Activated CD8-positive, alpha-beta memory T cell treated with anti-CD3 and anti-CD28 coated beads for 1 hour (primary cell): ENCODE results near the gene KRT33A.
"Not testable (repeated sequence)": the region's sequence is repeated elsewhere in the genome, so short reads cannot be mapped to it uniquely, and the experiment has no call there.

Experiments
- DNase-seq, 2 donors: peaks; one replicate each; pipeline ENCODE4 v3.0.0-alpha.2; 2020; ENCODE audit warnings: low read depth in 1 of 2; ENCODE audit errors: extremely low read depth in 1 of 2

Gene KRT33A

DNA sequence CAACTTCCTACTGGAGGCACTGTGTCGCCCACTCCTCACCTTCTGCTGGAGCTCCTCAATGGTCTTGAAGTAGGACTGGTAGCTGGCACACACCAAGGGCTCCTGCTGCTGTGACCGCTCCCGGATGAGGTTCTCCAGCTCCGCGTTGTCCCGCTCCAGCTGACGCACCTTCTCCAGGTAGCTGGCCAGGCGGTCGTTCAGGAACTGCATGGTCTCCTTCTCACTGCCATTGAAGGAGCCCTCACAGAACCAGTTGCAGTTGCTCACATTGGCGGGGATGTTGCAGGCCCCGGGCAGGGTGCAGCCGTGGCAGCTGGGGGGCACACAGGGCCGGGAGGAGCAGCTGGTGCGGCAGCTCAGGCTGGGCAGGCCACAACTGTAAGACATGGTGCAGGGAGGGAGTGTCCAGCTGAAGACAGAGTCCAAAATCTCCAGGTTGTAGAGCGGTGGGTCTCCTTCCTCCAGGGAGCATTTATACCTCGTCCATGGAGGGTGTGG lies at the start of gene KRT33A:
Gene KRT33A, minus strand, starts transcription at position 448 of the 498 bp plus-strand sequence. Its CDS starts 61 bp downstream, at position 387.
- not testable (repeated sequence) for DNase-seq

DNA sequence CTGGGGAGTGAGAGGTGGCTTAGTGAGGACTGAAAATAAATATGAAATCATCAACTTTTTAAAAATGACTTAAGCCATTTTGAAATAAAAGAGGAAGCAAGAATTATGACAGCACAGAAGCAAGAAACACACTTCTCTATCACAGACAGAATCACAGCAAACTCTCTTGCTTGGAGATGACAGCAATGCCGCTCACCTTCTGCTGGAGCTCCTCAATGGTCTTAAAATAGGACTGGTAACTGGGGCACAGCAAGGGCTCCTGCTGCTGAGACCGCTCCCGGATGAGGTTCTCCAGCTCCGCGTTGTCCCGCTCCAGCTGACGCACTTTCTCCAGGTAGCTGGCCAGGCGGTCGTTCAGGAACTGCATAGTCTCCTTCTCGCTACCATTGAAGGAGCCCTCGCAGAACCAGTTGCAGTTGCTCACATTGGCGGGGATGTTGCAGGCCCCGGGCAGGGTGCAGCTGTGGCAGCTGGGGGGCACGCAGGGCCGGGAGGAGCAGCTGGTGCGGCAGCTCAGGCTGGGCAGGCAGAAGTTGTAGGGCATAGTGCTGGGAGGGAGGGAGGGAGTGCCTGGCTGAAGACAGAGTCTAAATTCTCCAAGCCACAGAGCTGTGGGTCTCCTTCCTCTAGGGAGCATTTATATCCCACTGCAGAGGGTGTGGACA lies 46.5 kb upstream of the KRT33A start, which contains the start of gene KRT31:
Gene KRT31, minus strand, starts transcription at position 613 of the 665 bp plus-strand sequence. Its CDS starts 69 bp downstream, at position 544.
- no peak for DNase-seq

DNA sequence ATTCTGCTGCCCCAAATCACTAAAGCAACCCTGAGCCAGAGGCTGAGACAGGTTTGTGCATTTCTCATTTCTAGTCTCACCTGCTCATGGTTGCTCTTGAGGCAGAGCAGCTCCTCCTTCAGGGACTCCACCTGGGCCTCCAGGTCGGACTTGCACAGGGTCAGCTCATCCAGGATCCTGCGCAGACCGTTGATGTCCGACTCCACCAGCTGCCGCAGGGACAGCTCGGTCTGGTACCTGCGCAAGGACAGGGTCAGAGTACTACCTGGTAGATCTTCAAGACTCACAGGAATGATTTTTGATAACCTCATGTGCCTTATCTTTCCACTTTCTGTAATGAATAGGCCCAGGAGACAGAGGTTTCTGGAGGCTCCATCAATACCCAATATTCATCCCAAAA lies 45.7 kb upstream of the KRT33A start:
- no peak for DNase-seq

DNA sequence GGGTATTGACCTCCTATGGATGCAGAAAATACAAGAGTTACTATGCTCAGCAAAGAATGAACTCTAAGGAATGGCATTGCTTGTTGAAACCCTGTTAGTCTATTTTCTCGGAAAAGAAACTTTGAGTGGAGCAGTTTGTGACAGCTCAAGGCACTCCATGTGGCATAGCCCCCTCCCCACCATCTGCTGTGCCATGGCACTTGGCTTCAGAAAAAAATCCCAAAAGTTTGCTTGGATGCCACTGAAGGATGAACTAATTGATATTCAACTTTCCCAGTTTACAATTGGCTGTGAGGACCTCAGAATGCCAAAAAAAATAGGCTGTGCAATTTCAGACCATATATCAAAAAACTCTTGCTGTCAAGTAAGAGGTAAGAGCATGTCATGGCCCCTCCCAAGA lies 45.0 kb upstream of the KRT33A start:
- DNase-seq = no peak

DNA sequence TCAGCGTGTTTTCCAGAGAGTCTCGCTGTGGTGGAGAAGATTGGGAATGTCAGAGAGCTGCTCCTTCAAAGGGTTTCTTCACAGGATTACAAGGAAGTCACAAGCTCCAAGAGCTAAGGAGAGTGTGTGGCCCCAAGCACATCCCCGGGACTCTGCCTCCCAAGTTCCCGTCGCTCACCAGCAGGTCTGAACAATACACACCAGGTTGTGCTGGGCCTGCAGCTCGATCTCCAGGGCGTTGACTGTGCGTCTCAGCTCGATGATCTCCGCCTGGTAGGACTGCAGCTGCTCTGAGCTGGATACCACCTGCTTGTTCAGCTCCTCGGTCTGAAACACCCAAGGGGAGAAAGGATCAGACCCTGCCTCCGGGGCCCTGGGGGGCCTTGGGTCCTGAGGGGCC lies 44.4 kb upstream of the KRT33A start:
- not testable (repeated sequence) for DNase-seq

DNA sequence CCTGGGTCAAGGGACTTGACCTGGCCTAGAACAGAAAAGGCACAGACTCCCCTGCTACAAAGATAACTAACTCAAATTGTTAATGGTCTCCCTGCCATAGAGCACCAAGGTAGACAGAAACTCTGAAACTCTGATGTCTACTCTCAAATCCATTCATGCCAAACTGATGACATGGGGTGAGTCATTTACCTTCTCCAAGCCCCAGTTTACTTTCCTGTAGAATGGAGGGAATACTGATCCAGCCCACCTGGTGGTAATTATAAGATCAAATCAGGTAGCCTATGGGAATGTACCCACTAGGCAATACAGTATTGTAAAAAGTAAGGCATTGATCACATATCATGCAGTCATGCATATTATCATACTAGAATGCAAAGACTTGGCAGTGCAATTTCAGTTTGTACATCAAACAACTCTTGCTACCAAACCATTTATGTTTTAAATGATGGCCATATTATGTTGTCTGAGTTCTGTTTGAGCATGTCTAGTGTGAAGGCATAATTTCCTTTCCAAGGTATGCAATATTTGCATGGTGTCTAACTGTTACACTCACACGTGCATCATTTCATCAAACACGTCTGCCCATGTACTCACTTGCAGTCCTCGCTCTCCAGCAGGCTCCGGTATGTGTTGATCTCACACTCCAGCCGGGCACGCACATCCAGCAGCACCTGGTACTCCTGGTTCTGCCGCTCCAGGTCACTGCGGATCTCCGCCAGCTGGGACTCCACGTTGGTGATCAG lies 43.8 kb upstream of the KRT33A start:
- no peak for DNase-seq

DNA sequence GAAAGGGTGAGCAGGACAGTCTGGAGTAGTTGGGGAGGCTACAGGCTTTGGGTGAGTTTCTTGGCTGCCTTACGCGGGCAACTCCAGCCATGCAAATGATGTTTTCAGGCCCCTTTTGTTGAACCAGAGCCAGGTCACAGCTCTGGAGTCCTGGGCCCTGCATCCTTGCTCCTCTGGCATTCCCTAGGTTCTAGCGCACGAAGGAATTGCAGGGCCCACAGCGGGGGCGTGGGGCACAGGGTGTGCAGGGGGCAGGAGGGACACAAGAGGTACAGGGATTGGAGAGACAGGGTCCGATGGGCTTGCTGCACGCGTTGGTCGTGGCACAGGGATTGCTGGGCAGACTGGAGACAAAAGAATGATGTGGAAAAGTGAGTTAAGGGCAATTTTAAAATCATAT lies 43.2 kb upstream of the KRT33A start:
- no peak for DNase-seq

DNA sequence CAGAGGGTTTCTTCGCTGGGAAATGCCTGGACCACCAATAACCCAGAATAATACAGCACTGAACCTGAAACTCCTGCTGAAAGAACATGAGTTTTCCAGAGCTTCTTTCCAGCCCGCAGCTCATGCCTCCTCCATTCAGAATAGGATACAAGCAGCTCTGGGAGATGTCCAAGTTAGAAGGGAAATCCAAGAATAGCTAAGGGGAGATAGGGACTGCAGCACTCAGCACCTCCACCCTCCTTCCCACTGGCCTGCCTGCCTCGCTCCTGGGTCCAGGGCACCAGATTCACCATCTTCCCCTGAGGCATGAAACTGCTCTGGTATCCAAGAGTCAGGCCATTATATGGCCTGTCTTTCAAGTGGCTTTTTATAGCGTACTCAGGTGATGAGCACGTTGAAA lies 42.7 kb upstream of the KRT33A start:
- no peak for DNase-seq

DNA sequence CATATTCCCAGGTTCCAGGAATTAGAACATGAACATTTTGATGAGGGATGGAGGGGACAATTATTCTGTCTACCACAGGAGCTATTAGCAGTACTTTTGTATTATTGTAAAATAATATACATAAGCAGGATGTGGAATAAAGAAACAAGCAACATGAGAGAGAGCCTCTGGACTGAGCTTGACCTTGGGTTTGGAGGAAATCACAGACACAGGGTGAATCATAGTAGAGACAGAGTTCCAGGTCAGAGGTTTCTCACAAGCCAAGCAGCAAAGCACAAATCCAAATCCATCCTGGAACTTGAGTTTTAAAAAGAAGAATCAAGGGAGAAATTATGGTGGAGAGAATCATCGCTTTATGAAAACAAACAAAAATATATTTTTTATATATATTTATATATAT lies 41.6 kb upstream of the KRT33A start:
- no peak for DNase-seq

GRCh38 chr17:41391535-41391934 lies 40.9 kb upstream of the KRT33A start:
- DNase-seq = no peak

- DNase-seq = no peak
These were observed 39.8 kb upstream of the KRT33A start for GRCh38 chr17:41390411-41390938.

DNA sequence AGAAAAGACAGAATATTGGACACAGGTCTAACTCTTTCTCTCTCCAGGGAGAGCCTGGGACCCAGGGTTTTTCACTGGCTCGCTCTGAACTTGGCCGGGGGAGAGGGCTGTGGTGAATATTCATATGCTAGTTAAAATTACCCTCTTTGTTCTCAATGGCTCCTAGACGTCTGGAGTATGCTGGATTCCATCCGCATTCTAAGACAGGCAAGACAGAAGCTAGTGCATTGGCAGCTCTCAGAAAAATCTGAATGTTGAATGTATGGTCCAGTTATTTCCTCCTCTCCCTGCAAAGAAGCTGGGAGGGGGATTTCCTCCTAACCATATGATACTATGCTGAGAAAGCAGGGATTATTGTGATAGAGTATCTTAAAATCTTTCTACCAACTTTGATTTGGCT lies 37.0 kb upstream of the KRT33A start:
- no peak for DNase-seq

DNA sequence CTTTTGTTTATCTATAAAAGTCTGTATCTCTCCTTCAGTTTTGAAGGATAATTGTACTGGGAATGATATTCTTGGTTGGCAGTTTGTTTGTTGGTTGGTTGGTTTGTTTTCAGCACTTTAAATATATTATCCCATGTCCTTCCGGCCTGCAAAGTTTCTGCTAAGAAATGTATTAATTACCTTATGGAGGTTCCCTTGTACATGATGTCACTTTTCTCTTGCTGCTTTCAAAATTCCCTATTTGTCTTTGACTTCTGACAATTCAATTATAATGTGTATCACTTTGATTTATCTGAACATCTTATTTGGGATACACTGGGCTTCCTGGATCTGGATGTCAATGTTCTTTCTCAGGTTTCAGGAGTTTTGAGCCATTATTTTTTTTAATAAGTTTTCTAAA lies 35.6 kb upstream of the KRT33A start:
- DNase-seq = no peak

DNA sequence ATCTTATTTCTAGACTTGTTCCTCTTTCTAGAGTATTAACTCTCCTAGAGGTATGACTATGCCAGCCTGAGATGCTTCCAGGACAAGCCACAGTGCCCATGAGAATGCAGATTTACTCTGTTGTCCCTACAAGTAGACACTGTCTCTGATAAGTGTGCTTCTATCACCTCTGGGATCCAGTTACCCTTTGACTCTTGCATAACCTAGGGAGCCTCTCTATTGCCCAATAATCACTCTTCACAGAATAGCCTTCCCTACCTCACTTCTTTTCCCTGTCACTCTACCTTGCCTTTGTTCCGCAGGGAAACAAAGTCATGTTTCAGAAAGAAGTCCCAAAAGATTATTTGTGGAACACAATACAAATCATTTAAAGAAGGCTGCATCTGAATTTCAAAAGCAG lies 33.1 kb upstream of the KRT33A start:
- no peak for DNase-seq

GRCh38 chr17:41382394-41382793 lies 31.8 kb upstream of the KRT33A start:
- DNase-seq = no peak

DNA sequence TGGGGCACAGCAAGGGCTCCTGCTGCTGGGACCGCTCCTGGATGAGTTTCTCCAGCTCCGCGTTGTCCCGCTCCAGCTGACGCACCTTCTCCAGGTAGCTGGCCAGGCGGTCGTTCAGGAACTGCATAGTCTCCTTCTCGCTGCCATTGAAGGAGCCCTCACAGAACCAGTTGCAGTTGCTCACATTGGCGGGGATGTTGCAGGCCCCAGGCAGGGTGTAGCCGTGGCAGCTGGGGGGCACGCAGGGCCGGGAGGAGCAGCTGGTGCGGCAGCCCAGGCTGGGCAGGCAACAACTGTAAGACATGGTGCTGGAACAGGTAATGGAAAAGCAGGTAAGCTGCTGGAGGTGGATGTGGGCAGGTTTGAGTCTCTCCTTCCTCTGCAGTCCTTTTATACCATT lies 31.3 kb upstream of the KRT33A start, which contains the start of gene KRT34:
Gene KRT34, minus strand, starts transcription at position 364 of the 400 bp plus-strand sequence. Its CDS starts 60 bp downstream, at position 304.
- DNase-seq = not testable (repeated sequence)

DNA sequence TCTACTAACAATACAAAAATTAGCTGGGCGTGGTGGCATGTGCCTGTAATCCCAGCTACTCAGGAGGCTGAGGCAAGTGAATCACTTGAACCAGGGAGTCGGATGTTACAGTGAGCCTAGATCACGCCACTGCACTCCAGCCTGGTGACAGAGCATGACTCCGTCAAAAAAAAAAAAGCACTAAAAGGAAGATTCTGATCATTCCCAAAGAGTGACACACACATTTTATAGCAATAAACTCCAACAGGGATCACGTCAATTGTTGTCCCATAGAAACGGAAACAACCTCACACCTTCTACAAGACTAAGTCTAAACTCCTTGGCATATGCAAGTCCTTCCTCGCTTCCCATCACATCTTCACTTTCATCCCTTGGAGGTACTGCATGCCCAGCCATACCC lies 29.5 kb upstream of the KRT33A start:
- not testable (repeated sequence) for DNase-seq

DNA sequence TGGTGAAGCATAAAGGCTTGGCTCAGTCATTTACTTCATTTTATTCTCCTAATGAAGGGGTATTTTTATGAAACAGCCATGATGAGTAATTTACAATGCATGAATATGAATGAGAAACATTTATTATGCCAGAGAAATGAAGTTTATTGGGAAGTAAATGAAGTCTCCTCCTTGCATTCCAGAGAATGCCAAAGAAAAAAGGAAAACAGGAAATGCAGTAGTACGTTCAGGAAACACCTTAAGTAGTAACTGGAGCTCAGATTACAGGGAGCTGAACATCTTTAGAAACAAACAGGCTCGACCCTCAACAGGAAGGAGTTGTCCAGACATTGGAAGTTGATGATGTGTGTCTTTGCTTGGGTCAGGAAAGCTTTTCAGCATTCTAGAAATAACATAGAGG lies 26.9 kb upstream of the KRT33A start:
- no peak for DNase-seq

DNA sequence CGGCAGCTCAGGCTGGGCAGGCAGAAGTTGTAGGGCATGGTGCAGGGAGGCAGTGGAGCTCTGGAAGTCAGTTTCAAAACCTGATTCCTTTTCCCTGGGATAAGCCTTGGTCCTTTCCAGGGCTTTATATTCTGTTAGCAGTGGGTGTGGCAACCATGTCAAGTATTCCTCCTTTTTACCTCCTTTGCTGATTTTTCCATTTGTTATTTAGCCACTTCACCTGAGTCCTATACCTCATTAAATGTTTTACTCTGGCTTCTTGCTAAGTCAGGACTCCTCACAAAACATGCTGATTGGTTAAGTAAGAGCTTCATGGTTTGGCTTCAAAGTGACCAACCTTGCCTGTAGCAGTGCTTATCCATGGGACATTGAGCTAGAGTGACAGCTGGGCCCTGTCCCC lies 19.1 kb upstream of the KRT33A start, which contains the start of gene KRT33B:
Gene KRT33B, minus strand, starts transcription at position 101 of the 400 bp plus-strand sequence. Its CDS starts 63 bp downstream, at position 38.
- no peak for DNase-seq

- DNase-seq = no peak
These were observed 18.4 kb upstream of the KRT33A start for GRCh38 chr17:41369023-41369422.

GRCh38 chr17:41367426-41368075 lies 16.9 kb upstream of the KRT33A start:
- DNase-seq = no peak
